Vagina (tissue), 2 donors: ENCODE data around the gene PTPRM.

Experiments used
- CTCF ChIP-seq, 3 experiments: fragments of 450-650 bp in 2 of 3; fragments of 200-600 bp in 1 of 3; sonication (generic) in 1 of 3; IDR thresholded peaks; one replicate each; pipeline ENCODE4 v1.5.1; 2017 to 2019; ENCODE audit warnings: antibody characterized with exemption in 3 of 3, mild to moderate bottlenecking in 2 of 3, moderate library complexity in 2 of 3
- POLR2A ChIP-seq, 2 donors: fragments of 450-650 bp; IDR thresholded peaks; one replicate each; pipeline ENCODE4 v1.6.1; 2017; ENCODE audit warnings: antibody characterized with exemption in 2 of 2, mild to moderate bottlenecking in 2 of 2, moderate library complexity in 2 of 2

GRCh38 chr18:7778181-7778580 lies 211.1 kb downstream of the PTPRM start:
- TF ChIP-seq CTCF (IDR thresholded peaks at IDR 0.05) (no peak), POLR2A (IDR thresholded peaks at IDR 0.05) (no peak)
